GM23338 (cell line): Measurements from ENCODE around the gene FZD7.

Source experiments
- CREB1 ChIP-seq: fragments of 250-450 bp; sonication (Bioruptor Pico); IDR thresholded peaks from 2 replicates; pipeline ENCODE4 v1.5.0; 2020; ENCODE audit warnings: low read depth, mild to moderate bottlenecking, moderate library complexity
- CTCF ChIP-seq, 2 experiments: fragments of 200-600 bp in 1 of 2; sonication (generic) in 1 of 2; conservative IDR thresholded peaks; 2 replicates each; pipeline versions ENCODE4 v1.5.1 to v1.6.1; 2016 to 2017; ENCODE audit warnings: antibody characterized with exemption in 2 of 2, low read depth in 2 of 2, mild to moderate bottlenecking in 2 of 2, moderate library complexity in 1 of 2
- EZH2 ChIP-seq: fragments of 200-600 bp; sonication (generic); IDR thresholded peaks from one replicate; pipeline ENCODE4 v1.8.0; 2017; ENCODE audit warnings: antibody characterized with exemption, mild to moderate bottlenecking, low read depth; ENCODE audit not compliant: unreplicated experiment
- EZH2phosphoT487 ChIP-seq: fragments of 200-600 bp; sonication (generic); IDR thresholded peaks from one replicate; pipeline ENCODE4 v1.8.1; 2018; ENCODE audit warnings: antibody characterized with exemption; ENCODE audit not compliant: unreplicated experiment
- JUNB ChIP-seq: IDR thresholded peaks from one replicate; pipeline ENCODE4 v1.6.1; 2016; ENCODE audit warnings: antibody characterized with exemption; ENCODE audit not compliant: unreplicated experiment
- NANOG ChIP-seq: IDR thresholded peaks from 2 replicates; pipeline ENCODE4 v1.6.1; 2016; ENCODE audit warnings: antibody characterized with exemption, borderline replicate concordance
- POLR2AphosphoS5 ChIP-seq: IDR thresholded peaks from 2 replicates; pipeline ENCODE4 v1.6.1; 2016; ENCODE audit warnings: antibody characterized with exemption, low read depth
- REST ChIP-seq: IDR thresholded peaks from one replicate; pipeline ENCODE4 v1.6.1; 2018; ENCODE audit warnings: antibody characterized with exemption; ENCODE audit not compliant: unreplicated experiment
- ZNF114 ChIP-seq: fragments of 250-450 bp; sonication (Bioruptor Pico); IDR thresholded peaks from 2 replicates; pipeline ENCODE4 v1.5.0; 2020; ENCODE audit warnings: mild to moderate bottlenecking, moderate library complexity
- ZNF462 ChIP-seq: fragments of 250-450 bp; sonication (Bioruptor Pico); IDR thresholded peaks from 2 replicates; pipeline ENCODE4 v1.5.0; 2020; ENCODE audit warnings: mild to moderate bottlenecking, moderate library complexity
- TF ChIP-seq, protein P1 (sequence below): IDR thresholded peaks from 2 replicates; pipeline ENCODE4 v1.6.1; 2016; ENCODE audit warnings: antibody characterized with exemption

GRCh38 chr2:202018950-202019349 lies 14.7 kb upstream of the FZD7 start:
- TF ChIP-seq REST: no peak
- TF ChIP-seq CTCF (conservative IDR thresholded peaks at IDR 0.05; ENCODE audit: low read depth in 2 of 2): no peak
- TF ChIP-seq EZH2: no peak
- TF ChIP-seq ZNF462 (CRISPR knock-in tag): no peak
- no peak for TF ChIP-seq POLR2AphosphoS5
- TF ChIP-seq EZH2phosphoT487: no peak
- TF ChIP-seq JUNB: no peak
- no peak for TF ChIP-seq CREB1
- TF ChIP-seq, protein P1, sequence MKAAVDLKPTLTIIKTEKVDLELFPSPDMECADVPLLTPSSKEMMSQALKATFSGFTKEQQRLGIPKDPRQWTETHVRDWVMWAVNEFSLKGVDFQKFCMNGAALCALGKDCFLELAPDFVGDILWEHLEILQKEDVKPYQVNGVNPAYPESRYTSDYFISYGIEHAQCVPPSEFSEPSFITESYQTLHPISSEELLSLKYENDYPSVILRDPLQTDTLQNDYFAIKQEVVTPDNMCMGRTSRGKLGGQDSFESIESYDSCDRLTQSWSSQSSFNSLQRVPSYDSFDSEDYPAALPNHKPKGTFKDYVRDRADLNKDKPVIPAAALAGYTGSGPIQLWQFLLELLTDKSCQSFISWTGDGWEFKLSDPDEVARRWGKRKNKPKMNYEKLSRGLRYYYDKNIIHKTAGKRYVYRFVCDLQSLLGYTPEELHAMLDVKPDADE: no peak
- TF ChIP-seq ZNF114 (CRISPR knock-in tag): no peak
- no peak for TF ChIP-seq NANOG
